Loucy (cell line): ENCODE data around the gene KAT8.

Experiments used
- H2AFZ ChIP-seq: fragments of 200-600 bp; sonication (generic); 2 replicates; pipeline ENCODE4 v1.6.0; 2016; ENCODE audit warnings: antibody characterized with exemption, mild to moderate bottlenecking, low read length, moderate library complexity
- H3F3A ChIP-seq: fragments of 200-600 bp; 2 replicates; pipeline ENCODE4 v1.6.0; 2016; ENCODE audit warnings: antibody characterized with exemption, low read depth, mild to moderate bottlenecking
- H3K27me3 ChIP-seq: fragments of 200-600 bp; sonication (generic); 2 replicates; pipeline ENCODE4 v1.6.1; 2014; ENCODE audit warnings: low read length, mild to moderate bottlenecking; ENCODE audit not compliant: insufficient read depth, poor library complexity, severe bottlenecking
- H3K36me3 ChIP-seq: fragments of 200-600 bp; sonication (generic); 2 replicates; pipeline ENCODE4 v1.6.1; 2016; ENCODE audit warnings: low read length; ENCODE audit not compliant: insufficient read depth
- H3K4me1 ChIP-seq: fragments of 200-600 bp; sonication (generic); 2 replicates; pipeline ENCODE4 v1.5.1; 2014; ENCODE audit warnings: low read length, mild to moderate bottlenecking; ENCODE audit not compliant: insufficient read depth, poor library complexity, severe bottlenecking
- H3K4me2 ChIP-seq: fragments of 200-600 bp; sonication (generic); 2 replicates; pipeline ENCODE4 v1.6.0; 2014; ENCODE audit warnings: antibody characterized with exemption, low read length, low read depth, mild to moderate bottlenecking; ENCODE audit not compliant: poor library complexity, severe bottlenecking
- H3K4me3 ChIP-seq: fragments of 200-600 bp; sonication (generic); 2 replicates; pipeline ENCODE4 v1.5.1; 2014; ENCODE audit warnings: low read length, mild to moderate bottlenecking, mixed read lengths; ENCODE audit not compliant: poor library complexity, severe bottlenecking
- H3K79me2 ChIP-seq: fragments of 200-600 bp; sonication (generic); 2 replicates; pipeline ENCODE4 v1.6.1; 2014; ENCODE audit warnings: low read length; ENCODE audit not compliant: insufficient read depth
- H3K9ac ChIP-seq: fragments of 200-600 bp; sonication (generic); 2 replicates; pipeline ENCODE4 v1.6.0; 2014; ENCODE audit warnings: mild to moderate bottlenecking, low read depth, low read length, moderate library complexity; ENCODE audit not compliant: poor library complexity, severe bottlenecking
- H3K9me2 ChIP-seq: fragments of 200-600 bp; sonication (generic); replicated peaks from 2 replicates; pipeline ENCODE4 v1.6.1; 2016; ENCODE audit warnings: low read depth, low read length, mixed read lengths
- H3K9me3 ChIP-seq: fragments of 200-600 bp; sonication (generic); 2 replicates; pipeline ENCODE4 v1.6.1; 2014; ENCODE audit warnings: mild to moderate bottlenecking, antibody characterized with exemption, low read length, low read depth; ENCODE audit not compliant: insufficient read depth
- H4K20me1 ChIP-seq: fragments of 200-600 bp; sonication (generic); 2 replicates; pipeline ENCODE4 v1.6.0; 2014; ENCODE audit warnings: antibody characterized with exemption, low read length, mild to moderate bottlenecking; ENCODE audit not compliant: insufficient read depth, poor library complexity, severe bottlenecking
- CTCF ChIP-seq: fragments of 200-600 bp; sonication (generic); conservative IDR thresholded peaks from 2 replicates; pipeline ENCODE4 v1.5.1; 2014; ENCODE audit warnings: mild to moderate bottlenecking, antibody characterized with exemption, low read length
- EZH2phosphoT487 ChIP-seq: fragments of 200-600 bp; IDR thresholded peaks from 2 replicates; pipeline ENCODE4 v1.6.1; 2018; ENCODE audit warnings: antibody characterized with exemption, mild to moderate bottlenecking, moderate library complexity, borderline replicate concordance

KAT8 gene

GRCh38 chr16:31120129-31120528 is 2.7 kb downstream of the KAT8 start:
- peaks cover 7% of the 10 kb centered on the region for H3K4me1 ChIP-seq
- no peaks in the 10 kb centered on the region for H3F3A ChIP-seq
- H3K27me3 ChIP-seq = no peaks in the 10 kb centered on the region
- H3K79me2 ChIP-seq = peaks cover 28% of the 10 kb centered on the region
- TF ChIP-seq CTCF = no peak
- no peak for TF ChIP-seq EZH2phosphoT487
- no peak overlapping the region for H2AFZ ChIP-seq
- H3K4me3 ChIP-seq = no peak overlapping the region
- H3K9ac ChIP-seq = no peak overlapping the region
- no peak overlapping the region for H3K4me2 ChIP-seq
- peaks cover 19% of the 10 kb centered on the region; the same call in 1 of the 2 replicates for H3K36me3 ChIP-seq
- H4K20me1 ChIP-seq = peaks cover 21% of the 10 kb centered on the region
- H3K9me3 ChIP-seq = no peaks in the 10 kb centered on the region
- no peaks in the 10 kb centered on the region for H3K9me2 ChIP-seq

- H3K4me3 ChIP-seq = no peak overlapping the region
- no peak overlapping the region for H2AFZ ChIP-seq
- no peaks in the 10 kb centered on the region for H3F3A ChIP-seq
- H3K9ac ChIP-seq = no peak overlapping the region
- H3K9me3 ChIP-seq = no peaks in the 10 kb centered on the region
- H3K4me1 ChIP-seq = no peaks in the 10 kb centered on the region
- no peaks in the 10 kb centered on the region for H3K27me3 ChIP-seq
- no peak overlapping the region for H3K4me2 ChIP-seq
- H3K9me2 ChIP-seq = no peaks in the 10 kb centered on the region
- H3K79me2 ChIP-seq = peaks cover 3% of the 10 kb centered on the region; the same call in 1 of the 2 replicates
- peaks cover 9% of the 10 kb centered on the region; the same call in 1 of the 2 replicates for H3K36me3 ChIP-seq
- no peaks in the 10 kb centered on the region for H4K20me1 ChIP-seq
- TF ChIP-seq CTCF (no peak), EZH2phosphoT487 (no peak)
These were observed 8.4 kb downstream of the KAT8 start for GRCh38 chr16:31125844-31126243.

- Histone ChIP-seq H3K36me3 (0 out of 2 replicates have a peak, but pooled peaks cover 3% of the 10 kb centered on the region), H3K9me3 (no peaks in the 10 kb centered on the region), H3F3A (no peaks in the 10 kb centered on the region), H3K4me3 (no peak overlapping the region), H3K27me3 (no peaks in the 10 kb centered on the region), H3K4me1 (no peaks in the 10 kb centered on the region), H4K20me1 (no peaks in the 10 kb centered on the region), H3K79me2 (peaks cover 2% of the 10 kb centered on the region; the same call in 1 of the 2 replicates), H3K9me2 (no peaks in the 10 kb centered on the region), H3K4me2 (no peak overlapping the region), H2AFZ (no peak overlapping the region), H3K9ac (no peak overlapping the region)
- no peak for TF ChIP-seq CTCF
These were observed 9.7 kb downstream of the KAT8 start for GRCh38 chr16:31127182-31127581.
